SKM-1 (cell line): Measurements from ENCODE around the gene ITPR1.

Experiments
- DNase-seq: peaks from one replicate; lab custom pipeline; 2025; ENCODE audit not compliant: unreplicated experiment; lab: John Stamatoyannopoulos, UW

Gene ITPR1

DNA sequence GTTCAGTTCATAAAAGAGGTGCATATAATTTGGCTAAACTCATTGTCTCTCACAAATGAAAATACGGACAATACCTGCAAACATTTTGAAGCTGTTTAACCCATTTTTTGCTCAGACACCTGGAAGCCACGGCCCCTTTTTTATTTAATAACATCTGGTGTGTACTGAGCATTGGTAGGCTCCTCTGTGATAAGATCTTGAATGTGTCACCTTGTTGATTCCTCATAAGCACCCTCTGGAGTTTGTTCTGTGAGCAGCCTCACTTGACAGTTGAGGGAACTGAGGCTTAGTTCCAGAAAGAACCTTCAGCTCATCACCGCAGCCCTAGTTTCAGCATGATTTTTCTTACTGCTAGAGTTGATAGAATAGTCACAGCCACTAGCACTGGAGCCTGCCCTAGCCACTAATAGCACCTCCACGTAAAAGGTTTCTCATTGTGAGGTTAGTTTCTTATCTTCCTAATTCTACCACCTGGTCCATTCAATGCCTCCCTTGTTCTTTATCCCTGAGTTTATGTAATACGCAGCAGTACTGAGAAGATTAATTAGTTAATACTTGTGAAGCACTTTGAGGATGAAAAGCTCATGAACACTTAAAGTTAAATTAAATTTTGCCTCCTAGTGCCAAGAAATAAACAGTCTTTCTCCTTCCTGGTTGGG lies 71.9 kb downstream of the ITPR1 start:
- no peak for DNase-seq

DNA sequence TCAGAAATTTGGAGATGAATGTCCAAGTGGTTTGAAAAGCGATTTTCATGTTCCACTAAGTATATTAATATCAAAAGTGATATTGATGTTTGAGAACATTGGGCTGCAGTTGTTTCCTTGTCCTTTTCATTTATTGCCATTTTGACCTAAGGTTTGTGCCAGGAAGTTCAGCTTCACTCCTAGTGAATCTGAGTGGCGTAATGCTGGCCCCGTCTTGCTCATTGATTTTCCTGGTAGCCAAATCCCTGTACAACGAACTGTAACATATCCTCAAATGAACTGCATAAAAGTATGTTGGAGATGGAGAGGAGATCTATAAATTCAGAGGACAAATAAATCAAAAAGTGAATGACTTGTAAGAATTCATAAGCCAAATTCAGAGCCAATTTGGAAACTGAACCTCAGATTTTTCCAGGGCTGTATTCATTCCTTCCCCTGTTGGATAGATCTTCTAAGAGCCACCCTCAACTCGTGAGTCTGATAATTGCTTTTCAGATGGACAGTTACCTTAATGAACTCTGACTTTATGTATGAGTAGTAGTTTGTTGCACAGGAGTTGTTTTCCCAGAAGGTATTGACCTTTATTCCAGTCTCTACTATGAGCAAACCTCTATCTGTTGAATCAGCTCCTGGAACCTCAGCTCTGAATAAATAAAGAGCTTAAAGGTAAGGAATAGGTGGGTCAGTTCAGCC lies 72.8 kb downstream of the ITPR1 start:
- no peak for DNase-seq

DNA sequence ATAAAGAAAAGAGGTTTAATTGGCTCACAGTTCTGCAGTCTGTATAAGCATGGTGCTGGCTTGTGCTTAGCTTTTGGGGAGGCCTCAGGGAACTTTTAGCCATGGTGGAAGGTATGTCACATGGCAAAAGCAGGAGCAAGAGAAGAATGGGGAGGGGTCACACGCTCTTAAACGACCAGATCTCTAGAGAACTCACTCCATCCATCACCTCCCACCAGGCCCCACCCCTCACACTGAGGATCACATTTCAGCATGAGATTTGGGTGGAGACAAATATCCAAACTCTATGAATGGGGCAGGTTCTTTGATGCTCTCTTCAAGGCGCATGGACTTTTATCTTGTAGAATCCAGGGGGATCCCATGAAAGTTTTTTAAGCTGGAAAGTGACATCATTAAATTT lies 75.7 kb downstream of the ITPR1 start:
- no peak for DNase-seq

GRCh38 chr3:4570840-4571621 lies 77.9 kb downstream of the ITPR1 start:
- DNase-seq: no peak

- DNase-seq: no peak
These were observed 78.7 kb downstream of the ITPR1 start for GRCh38 chr3:4571690-4572334.

GRCh38 chr3:4573153-4573552 lies 80.0 kb downstream of the ITPR1 start:
- DNase-seq: no peak

DNA sequence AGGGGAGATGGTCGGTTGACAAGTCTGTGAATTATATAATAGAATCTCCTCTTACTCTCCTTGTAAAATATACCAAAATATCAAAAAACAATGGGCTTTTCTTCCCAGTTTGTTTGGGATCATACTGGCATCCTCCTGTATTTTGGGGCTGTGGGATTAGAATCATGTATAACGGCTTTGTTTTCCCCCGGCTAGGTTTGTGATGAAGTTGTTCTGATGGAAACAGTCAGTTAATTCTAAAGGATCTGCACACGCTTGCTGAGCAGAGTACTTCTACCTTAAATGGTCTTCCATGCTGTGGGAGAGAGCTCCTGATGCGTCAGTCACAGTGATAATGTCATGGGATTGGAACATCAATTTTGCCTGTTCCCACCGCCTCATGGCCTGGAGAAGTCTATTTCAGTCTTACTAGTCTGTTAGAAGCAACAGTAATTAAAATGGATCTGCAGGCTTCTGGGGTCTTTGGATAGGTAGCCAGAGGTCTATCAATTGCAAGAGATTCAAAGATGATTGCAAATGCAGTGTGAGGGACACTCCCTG lies 81.3 kb downstream of the ITPR1 start:
- no peak for DNase-seq

GRCh38 chr3:4575381-4575780 lies 82.2 kb downstream of the ITPR1 start:
- no peak for DNase-seq

DNA sequence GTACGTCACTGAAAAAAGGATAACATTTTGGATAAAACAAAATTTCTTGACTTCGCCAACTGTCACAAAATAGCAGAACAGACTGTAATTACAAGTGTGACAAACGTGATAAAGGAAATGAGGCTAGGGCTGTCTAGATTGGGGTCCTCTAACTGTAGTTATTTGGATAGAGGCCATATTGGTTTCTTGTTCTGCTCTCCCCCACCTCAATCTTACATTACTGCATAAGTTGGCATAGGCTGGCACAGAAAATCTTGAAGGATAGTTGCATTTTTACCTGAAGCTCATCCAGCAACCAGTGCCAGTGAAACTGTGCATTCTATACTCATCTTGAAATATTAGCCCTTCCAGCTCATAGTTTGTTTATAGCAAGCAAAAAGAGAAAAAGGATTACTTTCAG lies 84.6 kb downstream of the ITPR1 start:
- DNase-seq: no peak

DNA sequence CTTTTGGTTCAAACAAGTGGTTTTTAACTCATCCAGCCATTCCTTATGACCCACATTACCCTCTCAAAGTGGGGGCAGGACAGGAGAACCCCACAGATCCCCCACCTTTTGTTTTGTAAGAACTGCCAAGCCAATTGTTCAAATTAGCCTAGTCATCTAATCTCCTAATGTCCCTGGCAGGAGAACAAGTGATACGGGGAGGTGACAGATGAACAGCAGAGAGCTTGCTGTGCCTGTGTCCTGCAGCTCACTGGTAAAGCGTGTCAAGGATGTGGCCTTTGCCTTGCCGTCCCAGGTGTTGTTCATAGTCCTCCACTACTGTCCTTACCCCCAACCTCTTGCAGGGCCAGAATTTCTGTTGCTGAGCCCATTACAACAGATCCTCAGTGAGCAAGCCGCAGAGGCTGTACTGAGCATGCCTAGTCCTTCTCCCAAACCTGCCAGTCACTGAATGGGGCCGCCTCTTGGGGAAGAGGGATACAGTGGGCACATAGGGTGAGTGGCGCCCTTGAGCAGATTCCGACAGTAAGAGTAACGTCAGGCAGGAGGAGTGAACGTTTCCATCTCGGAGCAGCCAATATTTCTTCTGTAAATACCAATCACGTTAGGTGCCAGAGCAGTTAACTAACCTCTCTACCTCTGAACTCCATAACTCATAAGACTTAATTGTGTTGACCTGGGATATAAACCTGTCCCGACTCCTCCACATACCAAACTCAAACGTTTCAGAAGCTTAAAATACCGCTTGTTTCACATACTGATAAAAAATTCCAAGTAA lies 87.4 kb downstream of the ITPR1 start:
- DNase-seq: no peak

DNA sequence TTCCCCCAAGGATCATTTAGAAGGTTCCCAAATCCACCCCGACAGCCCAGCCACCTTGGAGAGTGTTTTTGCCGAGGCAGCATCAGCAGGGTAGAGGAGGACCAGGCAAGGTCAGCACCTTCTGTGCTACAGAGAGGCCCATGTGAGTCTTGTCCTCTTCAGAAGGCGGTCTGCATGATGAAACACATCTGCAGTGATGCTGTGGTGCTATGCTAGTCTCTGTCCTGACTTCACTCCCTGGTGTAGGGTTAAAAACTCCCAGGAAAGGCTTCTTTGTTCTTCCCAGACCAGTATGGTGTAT lies 87.9 kb downstream of the ITPR1 start:
- no peak for DNase-seq

- DNase-seq: no peak
These were observed 88.3 kb downstream of the ITPR1 start for GRCh38 chr3:4581498-4581897.

DNA sequence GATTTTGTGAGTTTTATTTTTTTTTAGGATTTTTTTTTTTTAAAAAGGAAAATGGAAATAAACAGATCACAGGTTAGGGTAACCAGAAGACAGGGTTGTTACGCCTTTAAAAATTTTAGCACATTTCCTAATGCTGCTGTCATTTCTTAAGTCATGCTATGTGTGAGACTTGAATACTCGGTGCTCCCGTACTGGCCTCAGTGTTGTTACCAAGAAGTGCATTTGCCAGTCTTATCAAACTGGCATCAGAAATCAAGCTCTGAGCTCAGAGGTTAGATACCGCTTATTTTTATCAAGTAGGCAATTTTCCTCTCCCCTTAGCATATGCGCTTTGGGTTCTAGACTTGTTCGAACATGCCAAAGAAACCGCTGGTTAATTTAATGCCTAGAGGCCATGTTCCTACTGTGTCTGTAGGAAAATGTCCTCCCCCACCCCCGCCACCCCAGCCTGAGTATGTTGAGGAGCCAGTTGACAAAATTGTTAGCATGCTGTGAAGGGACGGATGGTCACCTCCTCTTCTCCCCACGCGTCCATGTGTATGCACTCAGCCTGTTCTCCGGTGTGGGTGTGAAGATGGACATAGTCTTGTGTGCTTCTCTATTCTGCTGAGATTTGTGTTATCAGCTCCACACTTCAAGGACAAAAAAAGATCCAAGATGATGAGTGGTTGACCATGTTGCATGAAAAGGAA lies 88.9 kb downstream of the ITPR1 start:
- DNase-seq: no peak

DNA sequence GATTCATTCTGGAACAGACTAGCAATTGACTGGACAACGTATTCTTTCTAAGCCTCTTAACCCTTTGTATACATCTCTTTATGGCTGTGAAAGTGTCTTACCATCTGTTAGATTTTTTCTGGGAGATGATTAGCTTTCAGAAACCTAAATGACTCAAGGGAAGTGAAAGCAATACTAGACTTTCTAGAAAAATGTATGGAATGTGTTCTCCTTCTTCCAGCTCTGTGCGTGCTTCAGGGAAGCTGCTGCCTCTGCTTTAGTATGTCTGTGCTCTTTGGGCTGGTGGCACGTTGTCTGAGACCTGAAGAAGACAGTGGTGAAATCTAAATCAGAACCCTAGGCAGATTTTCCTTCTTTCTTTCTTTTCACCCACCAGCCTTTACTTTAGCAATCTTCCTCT lies 89.5 kb downstream of the ITPR1 start:
- DNase-seq: no peak

- no peak for DNase-seq
These were observed 90.3 kb downstream of the ITPR1 start for GRCh38 chr3:4583416-4583815.

DNA sequence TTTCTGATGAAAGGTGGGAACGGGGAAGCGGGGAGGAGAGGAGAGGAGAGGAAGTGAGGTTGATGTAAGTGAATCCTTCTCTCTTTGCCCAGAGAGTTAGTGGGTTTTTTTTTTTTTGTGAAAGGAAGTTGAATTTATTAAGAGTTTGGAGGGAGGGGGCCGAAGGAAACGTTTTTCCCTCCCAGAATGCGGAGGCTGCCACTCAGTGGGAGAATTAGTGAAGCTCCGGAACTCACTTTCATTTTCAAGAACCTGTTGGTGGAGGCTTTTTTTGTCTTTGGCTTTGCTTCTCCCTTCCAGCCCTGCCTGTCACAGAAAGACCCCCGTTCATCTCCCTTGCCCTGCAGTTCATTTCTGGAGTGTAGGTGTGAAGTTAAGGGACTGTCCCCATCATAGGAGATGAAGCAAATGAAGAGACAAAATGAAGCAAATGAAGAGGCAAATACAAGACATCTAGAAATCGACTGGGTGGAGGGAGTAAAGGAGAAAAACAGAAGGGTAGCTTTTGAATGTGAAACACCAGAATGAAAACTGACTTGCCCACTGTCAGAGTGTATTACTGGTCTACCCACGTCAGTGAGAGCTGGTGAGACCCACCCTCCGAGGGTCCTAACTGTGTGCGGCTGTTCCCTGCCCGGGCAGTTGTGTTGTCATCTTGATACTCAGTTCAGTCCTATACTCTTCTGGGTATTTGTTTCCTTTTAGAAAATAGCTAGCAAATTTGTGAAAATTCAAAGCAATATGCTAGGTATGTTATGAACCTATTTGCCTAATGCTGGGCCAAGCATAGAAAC lies 91.5 kb downstream of the ITPR1 start:
- DNase-seq: peak; percentile 15

GRCh38 chr3:4586381-4586780 lies 93.2 kb downstream of the ITPR1 start:
- no peak for DNase-seq

DNA sequence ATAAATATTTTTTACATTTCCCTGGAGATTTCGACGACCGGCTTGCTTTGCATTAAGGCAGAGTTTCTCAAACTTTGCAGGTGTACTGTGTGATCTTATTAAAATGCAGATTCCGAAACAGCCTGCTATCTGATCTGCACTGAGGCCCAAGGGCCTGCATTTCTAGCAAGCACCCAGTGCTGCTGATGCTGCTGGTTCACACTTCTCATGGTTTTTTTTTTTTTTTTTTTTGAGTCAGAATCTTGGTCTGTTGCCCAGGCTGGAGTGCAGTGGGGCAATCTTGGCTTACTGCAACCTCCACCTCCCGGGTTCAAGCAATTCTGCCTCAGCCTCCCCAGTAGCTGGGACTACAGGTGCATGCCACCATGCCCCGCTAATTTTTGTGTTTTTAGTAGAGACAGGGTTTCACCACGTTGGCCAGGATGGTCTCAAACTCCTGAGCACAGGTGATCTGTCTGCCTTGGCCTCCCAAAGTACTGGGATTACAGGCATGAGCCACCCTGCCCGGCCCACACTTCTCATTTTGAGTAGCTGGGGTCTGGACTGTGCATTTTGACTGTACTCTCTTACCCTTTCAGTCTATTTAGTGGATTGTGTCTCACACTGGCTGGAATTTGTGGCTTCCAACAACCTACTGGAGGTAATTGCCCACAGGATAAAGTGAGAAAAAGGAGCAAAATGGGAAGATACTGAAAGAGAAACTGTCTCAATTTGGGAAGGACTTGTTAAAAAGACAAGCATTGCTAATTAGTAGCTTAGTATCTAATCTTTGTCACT lies 94.1 kb downstream of the ITPR1 start:
- no peak for DNase-seq

DNA sequence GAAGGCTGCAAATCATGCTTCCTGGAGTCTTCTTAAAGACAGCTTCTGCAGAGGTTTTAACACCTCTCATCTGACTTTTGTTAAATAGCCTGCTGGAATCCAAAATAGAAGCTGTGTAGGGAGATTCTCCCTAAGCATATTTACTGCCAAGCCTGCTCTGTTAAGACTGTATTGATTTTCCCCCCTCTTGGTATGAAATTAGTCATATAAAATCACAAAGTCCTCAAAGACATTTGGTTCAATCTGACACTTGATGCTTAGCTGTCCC lies 94.6 kb downstream of the ITPR1 start:
- DNase-seq: no peak
